Lower lobe of right lung (tissue), 2 donors: ENCODE data around the gene RNASEH2B. TPM values are rescaled to one million over a fixed set of nuclear protein-coding genes. Genes with fewer than 3 reads are reported as not detected.
A peak's percentile ranks its signal among the peaks of the same experiment; 100 is the strongest.

Experiments
- ATAC-seq, 2 donors: fragments of 200-7000 bp; cut with Tn5 transposase; one replicate each; pipeline ENCODE4 v1.9.1; 2020 to 2022; ENCODE audit warnings: mild to moderate bottlenecking in 2 of 2, moderate library complexity in 2 of 2
- DNase-seq: peaks from one replicate; pipeline ENCODE4 v3.0.0-alpha.2; 2020
- H3K27ac ChIP-seq: fragments of 200-600 bp; one replicate; pipeline ENCODE4 v1.8.0; 2022
- H3K27me3 ChIP-seq: fragments of 200-600 bp; one replicate; pipeline ENCODE4 v1.8.0; 2022; ENCODE audit warnings: low read depth
- H3K36me3 ChIP-seq: fragments of 200-600 bp; one replicate; pipeline ENCODE4 v1.8.0; 2022; ENCODE audit warnings: mild to moderate bottlenecking
- H3K4me1 ChIP-seq: fragments of 200-600 bp; one replicate; pipeline ENCODE4 v1.8.0; 2022
- H3K4me3 ChIP-seq: fragments of 200-600 bp; one replicate; pipeline ENCODE4 v1.8.0; 2022; ENCODE audit warnings: mild to moderate bottlenecking
- H3K9me3 ChIP-seq: fragments of 200-600 bp; one replicate; pipeline ENCODE4 v1.8.0; 2022
- CTCF ChIP-seq: fragments of 200-600 bp; IDR thresholded peaks from one replicate; pipeline ENCODE4 v1.8.0; 2022; ENCODE audit warnings: antibody characterized with exemption, mild to moderate bottlenecking
- intact Hi-C: fragments of 100-400 bp; cut with DNase I; formaldehyde crosslinking; loops from one replicate; pipeline ENCODE4 v1.11.0; 2022
- total RNA-seq: library from RNA; stranded (reverse); fragmentation: NEBNext Ultra II Directional; extraction: Animal tissue kit (Norgen Biotek cat#: 25700); gene quantifications from one replicate; pipeline ENCODE4 v1.2.1, GENCODE V29; 2021
- donor health status: DM: no; HTN: yes; CAD: no; lungs with severe emphysema.

The RNASEH2B gene
- total RNA-seq, 1 donor from 2014 or later: 50.7 TPM

DNA sequence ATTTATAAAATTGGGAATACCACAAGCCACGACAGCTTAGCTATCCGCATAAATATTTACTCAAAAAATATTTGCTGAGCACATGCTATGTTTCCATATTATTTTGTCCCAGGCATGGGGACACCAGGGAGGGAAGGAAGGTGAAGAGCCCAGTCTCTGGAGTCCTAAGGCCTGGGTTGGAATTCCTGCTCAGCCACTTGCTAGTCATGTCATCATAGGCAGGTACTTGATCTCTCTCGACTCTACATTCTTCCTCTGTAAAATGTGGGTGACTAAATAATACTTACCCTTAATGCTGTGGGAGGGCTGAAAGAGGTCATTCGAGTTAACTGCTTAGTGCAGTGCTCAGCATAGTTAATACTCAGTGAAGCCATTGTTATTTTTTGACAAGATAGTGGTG, 4.3 kb upstream of the RNASEH2B start:
- Histone ChIP-seq H3K27me3 (no peaks in the 10 kb centered on the region), H3K4me3 (no peak overlapping the region), H3K9me3 (no peaks in the 10 kb centered on the region), H3K36me3 (no peaks in the 10 kb centered on the region), H3K4me1 (peaks cover 7% of the 10 kb centered on the region), H3K27ac (no peak overlapping the region)
- intact Hi-C loops: no loop called here
- DNase-seq: no peak
- no peak for TF ChIP-seq CTCF
- peak; percentile 76 to 84 for ATAC-seq

- Histone ChIP-seq H3K36me3 (no peaks in the 10 kb centered on the region), H3K4me3 (no peak overlapping the region), H3K27ac (no peak overlapping the region), H3K9me3 (no peaks in the 10 kb centered on the region), H3K4me1 (peaks cover 31% of the 10 kb centered on the region), H3K27me3 (no peaks in the 10 kb centered on the region)
- no peak for ATAC-seq
- no peak for TF ChIP-seq CTCF
- intact Hi-C loops: no loop called here
- DNase-seq: no peak
Measured at GRCh38 chr13:50907781-50908180, 1.8 kb upstream of the RNASEH2B start.

DNA sequence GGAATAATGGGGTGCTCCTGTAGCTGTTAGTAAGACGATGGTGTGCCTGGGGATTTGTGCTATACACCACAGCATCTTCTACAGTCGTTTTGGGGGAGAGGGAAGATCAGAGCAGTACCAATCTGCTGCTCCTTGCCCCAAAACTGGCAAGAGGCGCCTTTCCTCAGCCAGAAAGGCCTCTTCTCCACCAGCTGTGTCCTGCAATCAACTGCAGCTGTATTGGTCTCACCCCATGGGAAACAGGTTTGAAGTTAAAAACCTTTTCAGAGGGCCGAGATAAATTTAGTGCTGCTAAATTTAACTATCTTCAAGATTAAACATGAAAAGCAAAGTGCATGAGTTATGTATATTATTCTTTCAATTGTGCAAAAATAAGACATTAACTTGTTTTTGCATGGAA, 1.2 kb upstream of the RNASEH2B start:
- H3K36me3 ChIP-seq: no peaks in the 10 kb centered on the region
- no peaks in the 10 kb centered on the region for H3K27me3 ChIP-seq
- peaks cover 31% of the 10 kb centered on the region for H3K4me1 ChIP-seq
- no peak for TF ChIP-seq CTCF
- ATAC-seq (no peak), DNase-seq (no peak)
- no peak overlapping the region for H3K4me3 ChIP-seq
- intact Hi-C loops: no loop called here
- no peaks in the 10 kb centered on the region for H3K9me3 ChIP-seq
- H3K27ac ChIP-seq: no peak overlapping the region

- no peaks in the 10 kb centered on the region for H3K9me3 ChIP-seq
- ATAC-seq (peak; percentile 54 to 57), DNase-seq (no peak)
- peaks cover 41% of the 10 kb centered on the region for H3K4me1 ChIP-seq
- H3K27ac ChIP-seq: peak overlapping the region; percentile 98
- no peaks in the 10 kb centered on the region for H3K36me3 ChIP-seq
- intact Hi-C loops: no loop called here
- no peaks in the 10 kb centered on the region for H3K27me3 ChIP-seq
- TF ChIP-seq CTCF: no peak
- peak overlapping the region; percentile 86 for H3K4me3 ChIP-seq
Measured at GRCh38 chr13:50910485-50910805, 854 bp downstream of the RNASEH2B start.

DNA sequence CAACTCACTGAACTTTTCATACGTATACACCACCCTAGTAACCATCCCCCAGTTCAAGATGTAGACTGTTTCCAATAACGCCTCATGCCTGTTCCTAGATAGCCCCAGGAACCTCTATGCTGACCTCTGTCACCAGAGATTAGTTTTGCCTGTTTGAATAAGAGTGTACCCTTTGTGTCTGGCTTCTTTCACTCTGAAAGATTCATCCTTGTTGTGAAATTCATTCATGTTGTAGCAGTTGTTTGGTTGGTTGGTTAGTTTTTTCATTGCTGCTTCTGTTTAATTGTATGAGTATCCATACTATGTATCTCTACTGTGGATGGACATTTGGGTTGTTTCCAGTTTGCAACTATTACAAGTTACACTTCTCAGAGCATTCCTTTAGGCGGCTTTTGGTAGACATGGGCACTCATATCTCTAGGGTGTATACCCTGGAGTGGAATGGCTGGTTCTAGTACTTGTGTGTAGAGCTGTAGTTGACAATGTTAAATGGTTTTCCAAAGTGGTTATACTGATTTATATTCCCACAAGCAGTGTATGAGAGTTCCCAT, 1.6 kb downstream of the RNASEH2B start:
- Histone ChIP-seq H3K36me3 (no peaks in the 10 kb centered on the region), H3K9me3 (no peaks in the 10 kb centered on the region), H3K4me1 (peaks cover 45% of the 10 kb centered on the region), H3K4me3 (peak overlapping the region; percentile 86), H3K27ac (peak overlapping the region; percentile 98), H3K27me3 (no peaks in the 10 kb centered on the region)
- no peak for TF ChIP-seq CTCF
- ATAC-seq (peak; percentile 19 to 42), DNase-seq (no peak)
- intact Hi-C loops: no loop called here
